ENCODE measurements around the gene RPS6KA4. TPM values are rescaled to one million over a fixed set of nuclear protein-coding genes. Genes with fewer than 3 reads are reported as not detected.
"Not testable (repeated sequence)": the region's sequence is repeated elsewhere in the genome, so short reads cannot be mapped to it uniquely, and the experiment has no call there.

RPS6KA4 gene
- polyA plus RNA-seq, 1 of the 3 experiments (the other 2 are of a cell fraction), result 43.4 TPM

DNA sequence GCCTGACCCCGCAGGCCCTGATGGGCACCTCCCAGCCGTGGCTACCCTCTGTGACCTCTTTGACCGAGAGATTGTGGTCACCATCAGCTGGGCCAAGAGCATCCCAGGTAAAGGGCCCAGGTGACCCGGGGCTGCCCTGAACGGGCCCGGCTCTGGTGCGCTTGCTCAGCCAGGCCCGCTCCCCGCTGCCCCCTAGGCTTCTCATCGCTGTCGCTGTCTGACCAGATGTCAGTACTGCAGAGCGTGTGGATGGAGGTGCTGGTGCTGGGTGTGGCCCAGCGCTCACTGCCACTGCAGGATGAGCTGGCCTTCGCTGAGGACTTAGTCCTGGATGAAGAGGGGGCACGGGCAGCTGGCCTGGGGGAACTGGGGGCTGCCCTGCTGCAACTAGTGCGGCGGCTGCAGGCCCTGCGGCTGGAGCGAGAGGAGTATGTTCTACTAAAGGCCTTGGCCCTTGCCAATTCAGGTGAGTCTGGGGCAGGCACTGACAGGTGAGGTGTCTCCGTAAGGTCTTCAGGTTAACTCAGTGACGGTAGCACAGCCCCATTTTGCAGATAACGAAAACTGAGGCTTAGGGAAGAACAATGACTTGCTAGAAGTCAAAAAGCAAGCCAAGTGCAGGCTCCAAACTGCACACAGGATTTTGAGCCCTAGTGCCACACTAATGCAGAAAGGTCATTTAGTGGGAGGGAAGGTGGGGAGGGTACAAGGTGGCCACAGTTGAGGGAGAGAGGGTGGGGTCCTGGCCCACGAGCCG is 44.0 kb upstream of the RPS6KA4 start (continued):
- TF ChIP-seq, protein P1, sequence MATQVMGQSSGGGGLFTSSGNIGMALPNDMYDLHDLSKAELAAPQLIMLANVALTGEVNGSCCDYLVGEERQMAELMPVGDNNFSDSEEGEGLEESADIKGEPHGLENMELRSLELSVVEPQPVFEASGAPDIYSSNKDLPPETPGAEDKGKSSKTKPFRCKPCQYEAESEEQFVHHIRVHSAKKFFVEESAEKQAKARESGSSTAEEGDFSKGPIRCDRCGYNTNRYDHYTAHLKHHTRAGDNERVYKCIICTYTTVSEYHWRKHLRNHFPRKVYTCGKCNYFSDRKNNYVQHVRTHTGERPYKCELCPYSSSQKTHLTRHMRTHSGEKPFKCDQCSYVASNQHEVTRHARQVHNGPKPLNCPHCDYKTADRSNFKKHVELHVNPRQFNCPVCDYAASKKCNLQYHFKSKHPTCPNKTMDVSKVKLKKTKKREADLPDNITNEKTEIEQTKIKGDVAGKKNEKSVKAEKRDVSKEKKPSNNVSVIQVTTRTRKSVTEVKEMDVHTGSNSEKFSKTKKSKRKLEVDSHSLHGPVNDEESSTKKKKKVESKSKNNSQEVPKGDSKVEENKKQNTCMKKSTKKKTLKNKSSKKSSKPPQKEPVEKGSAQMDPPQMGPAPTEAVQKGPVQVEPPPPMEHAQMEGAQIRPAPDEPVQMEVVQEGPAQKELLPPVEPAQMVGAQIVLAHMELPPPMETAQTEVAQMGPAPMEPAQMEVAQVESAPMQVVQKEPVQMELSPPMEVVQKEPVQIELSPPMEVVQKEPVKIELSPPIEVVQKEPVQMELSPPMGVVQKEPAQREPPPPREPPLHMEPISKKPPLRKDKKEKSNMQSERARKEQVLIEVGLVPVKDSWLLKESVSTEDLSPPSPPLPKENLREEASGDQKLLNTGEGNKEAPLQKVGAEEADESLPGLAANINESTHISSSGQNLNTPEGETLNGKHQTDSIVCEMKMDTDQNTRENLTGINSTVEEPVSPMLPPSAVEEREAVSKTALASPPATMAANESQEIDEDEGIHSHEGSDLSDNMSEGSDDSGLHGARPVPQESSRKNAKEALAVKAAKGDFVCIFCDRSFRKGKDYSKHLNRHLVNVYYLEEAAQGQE (IDR thresholded peaks at IDR 0.05; ENCODE audit: low read depth, low read length), result no peak
- TF ChIP-seq TEAD4 (IDR thresholded peaks at IDR 0.05; ENCODE audit: borderline replicate concordance, insufficient read depth) (no peak), CHD2 (IDR thresholded peaks at IDR 0.05; ENCODE audit: low read length, partially characterized antibody) (no peak), NRF1 (IDR thresholded peaks at IDR 0.05; ENCODE audit: low read depth, low read length) (no peak)

GRCh38 chr11:64315667-64316526 is 43.1 kb upstream of the RPS6KA4 start:
- Histone ChIP-seq H3K79me2 (ENCODE audit: insufficient read depth) (peaks cover 39% of the 10 kb centered on the region), H3K4me1 (ENCODE audit: control insufficient read depth in 1 of 2, insufficient read depth in 2 of 2, low read depth in 1 of 2, low read length in 1 of 2) (peaks cover 0 to 15% of the 10 kb centered on the region in 2 experiments; a peak in 2 of 4 replicates), H3K4me3 (ENCODE audit: low read depth in 2 of 2, low read length in 1 of 2) (peak overlapping the region; percentile 70 to 98), H3K4me2 (peak overlapping the region; percentile 88), H3K9ac (peak overlapping the region; percentile 91; the same call in 1 of the 2 replicates), H3K36me3 (replicated peaks in 1 of 2; ENCODE audit: control insufficient read depth in 1 of 2, insufficient read depth in 2 of 2, low read length in 1 of 2) (peaks cover 0 to 21% of the 10 kb centered on the region in 2 experiments), H3K27ac (ENCODE audit: low read depth in 2 of 2, low read length in 1 of 2) (peak overlapping the region in 1 of 2 experiments; percentile 97; a peak in 2 of 4 replicates)
- WGBS (ENCODE audit: low lambda C conversion rate), result 81% methylated on average over 18 of the region's 25 CpGs
- not testable (repeated sequence) for H3K9me2 ChIP-seq; H3F3A ChIP-seq (replicated peaks; ENCODE audit: insufficient read depth); H3K9me3 ChIP-seq; H4K20me1 ChIP-seq (ENCODE audit: insufficient read depth); H3K27me3 ChIP-seq (ENCODE audit: insufficient read depth); DNase-seq; H2AFZ ChIP-seq (ENCODE audit: low read depth)
- CTCF ChIA-PET, result interaction anchor here (1.8 to 3.0 kb wide), 4 partner anchors 11 to 39 kb away, joined by 5 to 27 read pairs (median 6); partner anchors contain the start of gene ESRRA
- POLR2A ChIA-PET, result interaction anchor here (0.5 to 2.0 kb wide), 3 partner anchors 11 to 100 kb away, joined by 3 to 14 read pairs (median 7); partner anchors contain the start of gene ESRRA

GRCh38 chr11:64316672-64317324 is 42.2 kb upstream of the RPS6KA4 start:
- no peak for DNase-seq
- Histone ChIP-seq H3K9ac (peak overlapping the region; percentile 91), H3K4me3 (ENCODE audit: low read depth in 2 of 2, low read length in 1 of 2) (peak overlapping the region; percentile 70 to 98), H3K4me1 (ENCODE audit: control insufficient read depth in 1 of 2, insufficient read depth in 2 of 2, low read depth in 1 of 2, low read length in 1 of 2) (peaks cover 0 to 15% of the 10 kb centered on the region in 2 experiments; a peak in 2 of 4 replicates), H4K20me1 (ENCODE audit: insufficient read depth) (no peaks in the 10 kb centered on the region), H3K4me2 (peak overlapping the region; percentile 88), H3K79me2 (ENCODE audit: insufficient read depth) (peaks cover 39% of the 10 kb centered on the region), H3K27ac (ENCODE audit: low read depth in 2 of 2, low read length in 1 of 2) (peak overlapping the region; percentile 97 to 100), H3K9me3 (no peaks in the 10 kb centered on the region), H2AFZ (ENCODE audit: low read depth) (0 out of 2 replicates have a peak overlapping the region, but pooled peaks have one; percentile 64), H3K36me3 (replicated peaks in 1 of 2; ENCODE audit: control insufficient read depth in 1 of 2, insufficient read depth in 2 of 2, low read length in 1 of 2) (peaks cover 0 to 30% of the 10 kb centered on the region in 2 experiments), H3F3A (replicated peaks; ENCODE audit: insufficient read depth) (peaks cover 6% of the 10 kb centered on the region), H3K27me3 (ENCODE audit: insufficient read depth) (no peaks in the 10 kb centered on the region), H3K9me2 (no peaks in the 10 kb centered on the region)
- POLR2A ChIA-PET, result interaction anchor here (0.7 to 2.3 kb wide), 12 partner anchors 13 to 331 kb away, joined by 3 to 18 read pairs (median 6); partner anchors contain the start of genes ESRRA, NUDT22 and TRPT1
- WGBS (ENCODE audit: low lambda C conversion rate), result 2% methylated on average over 19 of the region's 32 CpGs
- 0 out of 2 replicates have a peak, but pooled peaks have one; percentile 11 for TF ChIP-seq NFIC (IDR thresholded peaks at IDR 0.05; ENCODE audit: borderline replicate concordance)
- no peak for TF ChIP-seq PBX3 (IDR thresholded peaks at IDR 0.05)
- CTCF ChIA-PET, result interaction anchor here (1.0 to 3.0 kb wide), 11 partner anchors 12 to 132 kb away, joined by 3 to 27 read pairs (median 7); partner anchors contain the start of gene ESRRA

All from SK-N-SH (cell line).